Measurements from ENCODE around the gene KSR2. TPM values are rescaled to one million over a fixed set of nuclear protein-coding genes. Genes with fewer than 3 reads are reported as not detected.

KSR2 gene
- total and polyA plus RNA-seq, 2 of the 4 experiments (the other 2 are of a cell fraction), result not detected

- intact Hi-C loops (cut with micrococcal nuclease) (no loop called here), dilution Hi-C loops (cut with HindIII; ENCODE audit: low sequenced_read_pairs, unreplicated experiment) (no loop called here), in situ Hi-C loops (cut with MboI; ENCODE audit: low sequenced_read_pairs) (no loop called here)
- Histone ChIP-seq H3K27ac (ENCODE audit: insufficient read depth, low read length) (no peak overlapping the region), H2AFZ (replicated peaks; ENCODE audit: low read length, poor library complexity) (no peak overlapping the region), H3K79me1 (ENCODE audit: low read depth in 1 of 2, low read length in 2 of 2) (no peaks in the 10 kb centered on the region), H3K9me3 (ENCODE audit: control insufficient read depth, insufficient read depth, low read length) (peaks cover 21% of the 10 kb centered on the region), H3K4me3 (ENCODE audit: insufficient read depth, low read depth, low read length) (no peak overlapping the region), H3K9me1 (ENCODE audit: insufficient read depth, low read length) (no peaks in the 10 kb centered on the region), H2AK5ac (ENCODE audit: low read depth, low read length) (no peak overlapping the region), H2AK9ac (replicated peaks; ENCODE audit: low read depth, low read length, poor library complexity) (no peak overlapping the region), H4K20me1 (ENCODE audit: insufficient read depth, low read length) (no peaks in the 10 kb centered on the region), H2BK120ac (ENCODE audit: low read depth, low read length) (no peak overlapping the region), H3K36me3 (ENCODE audit: control insufficient read depth, insufficient read depth, low read length) (no peaks in the 10 kb centered on the region), H3K14ac (replicated peaks; ENCODE audit: low read depth, low read length) (no peak overlapping the region), H3K56ac (ENCODE audit: extremely low read depth, insufficient read depth, low read length) (no peak overlapping the region), H3K18ac (ENCODE audit: low read depth, low read length) (no peak overlapping the region), H4K8ac (ENCODE audit: low read depth in 2 of 2, low read length in 2 of 2) (no peak overlapping the region), H2BK15ac (ENCODE audit: low read depth, low read length) (no peak overlapping the region), H3K9ac (ENCODE audit: low read depth, low read length) (no peak overlapping the region), H3K4ac (ENCODE audit: low read depth, low read length) (no peak overlapping the region), H2BK20ac (ENCODE audit: low read depth, low read length) (no peak overlapping the region), H3K4me1 (ENCODE audit: control insufficient read depth, insufficient read depth, low read length) (no peaks in the 10 kb centered on the region), H4K5ac (ENCODE audit: low read depth, low read length) (no peak overlapping the region), H3K4me2 (ENCODE audit: low read depth, low read length) (no peak overlapping the region), H2BK5ac (ENCODE audit: low read depth, low read length, poor library complexity, severe bottlenecking) (no peak overlapping the region), H3K27me3 (ENCODE audit: control insufficient read depth, insufficient read depth, low read length) (no peaks in the 10 kb centered on the region), H4K91ac (ENCODE audit: insufficient read depth, low read depth, low read length) (no peak overlapping the region), H3K23ac (ENCODE audit: low read depth, low read length) (no peak overlapping the region)
- ATAC-seq (ENCODE audit: low read depth) (no peak), DNase-seq (no peak)
- no peak for TF ChIP-seq BHLHE40 (IDR thresholded peaks at IDR 0.05; ENCODE audit: low read depth, low read length)
- TF ChIP-seq MXI1 (IDR thresholded peaks at IDR 0.05; ENCODE audit: borderline replicate concordance, low read depth, low read length), result no peak
- no peak for TF ChIP-seq CTCF (conservative IDR thresholded peaks at IDR 0.05; ENCODE audit: low read depth, low read length)
- no peak for TF ChIP-seq MAFK (IDR thresholded peaks at IDR 0.05; ENCODE audit: low read depth, low read length)
- TF ChIP-seq ELK1 (IDR thresholded peaks at IDR 0.05; ENCODE audit: borderline replicate concordance, low read depth, low read length), result no peak
- TF ChIP-seq FOS (IDR thresholded peaks at IDR 0.05; ENCODE audit: low read depth, low read length), result no peak
- TF ChIP-seq MAZ (IDR thresholded peaks at IDR 0.05; ENCODE audit: borderline replicate concordance, low read depth, low read length), result no peak
- no peak for TF ChIP-seq CHD1 (IDR thresholded peaks at IDR 0.05; ENCODE audit: low read depth, low read length)
- no TSS peak for BruUV-seq (replicated peaks)
- ChIA-PET POLR2A (ENCODE audit: unreplicated experiment) (no interaction called here), CTCF (no interaction called here)
- WGBS, 2 experiments (ENCODE audit: extremely low coverage in 2 of 2, insufficient read length in 1 of 2), result no CpG with 5 or more reads among the region's 5 CpGs
Observed at GRCh38 chr12:117774941-117775775, 193.6 kb downstream of the KSR2 start.

Data from IMR-90 (cell line).